ENCODE data around the gene ASB11. TPM values are rescaled to one million over a fixed set of nuclear protein-coding genes. Genes with fewer than 3 reads are reported as not detected.

The ASB11 gene
- polyA plus RNA-seq, 1 donor from 2014 or later, result not detected

- no peaks in the 10 kb centered on the region for H3K9me3 ChIP-seq (ENCODE audit: low read length)
- H3K27me3 ChIP-seq (ENCODE audit: insufficient read depth, low read depth, low read length), result no peaks in the 10 kb centered on the region
- TF ChIP-seq CTCF (IDR thresholded peaks at IDR 0.05; ENCODE audit: poor library complexity, severe bottlenecking) (no peak), RAD21 (conservative IDR thresholded peaks at IDR 0.05) (no peak), EP300 (conservative IDR thresholded peaks at IDR 0.05; ENCODE audit: poor library complexity, severe bottlenecking) (no peak), MXI1 (conservative IDR thresholded peaks at IDR 0.05; ENCODE audit: poor library complexity, severe bottlenecking) (no peak), EZH2 (IDR thresholded peaks at IDR 0.05; ENCODE audit: borderline replicate concordance, insufficient read depth, low read length, poor library complexity, severe bottlenecking) (no peak), SMC3 (conservative IDR thresholded peaks at IDR 0.05; ENCODE audit: poor library complexity) (no peak), REST (IDR thresholded peaks at IDR 0.05; ENCODE audit: borderline replicate concordance) (no peak), POLR2AphosphoS5 (IDR thresholded peaks at IDR 0.05) (no peak), TAF1 (IDR thresholded peaks at IDR 0.05; ENCODE audit: low read depth) (no peak)
- no peaks in the 10 kb centered on the region for H3K79me2 ChIP-seq (replicated peaks; ENCODE audit: insufficient read depth, low read length)
- H4K20me1 ChIP-seq (ENCODE audit: insufficient read depth), result no peaks in the 10 kb centered on the region
- no peaks in the 10 kb centered on the region for H3F3A ChIP-seq (ENCODE audit: insufficient read depth, low read length, poor library complexity, severe bottlenecking)
- no peaks in the 10 kb centered on the region for H3K36me3 ChIP-seq (ENCODE audit: insufficient read depth, low read length)
- no peak overlapping the region for H3K9ac ChIP-seq (ENCODE audit: low read length)
- H3K4me3 ChIP-seq (ENCODE audit: low read length), result no peak overlapping the region
- H3K4me2 ChIP-seq (ENCODE audit: low read length), result no peak overlapping the region
- H3K27ac ChIP-seq (ENCODE audit: low read length), result no peak overlapping the region
- H3K9me2 ChIP-seq (ENCODE audit: insufficient read depth, low read length), result no peaks in the 10 kb centered on the region
- H2AFZ ChIP-seq (ENCODE audit: low read depth, low read length), result no peak overlapping the region
These were observed 22.0 kb downstream of the ASB11 start for GRCh38 chrX:15293451-15293850.

- H3K36me3 ChIP-seq (ENCODE audit: insufficient read depth, low read length), result no peaks in the 10 kb centered on the region
- TF ChIP-seq POLR2AphosphoS5 (IDR thresholded peaks at IDR 0.05), result no peak
- TF ChIP-seq SMC3 (conservative IDR thresholded peaks at IDR 0.05; ENCODE audit: poor library complexity), result no peak
- TF ChIP-seq RAD21 (conservative IDR thresholded peaks at IDR 0.05), result no peak
- TF ChIP-seq EZH2 (IDR thresholded peaks at IDR 0.05; ENCODE audit: borderline replicate concordance, insufficient read depth, low read length, poor library complexity, severe bottlenecking), result no peak
- TF ChIP-seq REST (IDR thresholded peaks at IDR 0.05; ENCODE audit: borderline replicate concordance), result no peak
- TF ChIP-seq EP300 (conservative IDR thresholded peaks at IDR 0.05; ENCODE audit: poor library complexity, severe bottlenecking), result no peak
- no peak for TF ChIP-seq TAF1 (IDR thresholded peaks at IDR 0.05; ENCODE audit: low read depth)
- TF ChIP-seq MXI1 (conservative IDR thresholded peaks at IDR 0.05; ENCODE audit: poor library complexity, severe bottlenecking), result no peak
- no peak for TF ChIP-seq CTCF (IDR thresholded peaks at IDR 0.05; ENCODE audit: poor library complexity, severe bottlenecking)
- no peak overlapping the region for H3K27ac ChIP-seq (ENCODE audit: low read length)
- no peaks in the 10 kb centered on the region for H4K20me1 ChIP-seq (ENCODE audit: insufficient read depth)
- H3K4me2 ChIP-seq (ENCODE audit: low read length), result no peak overlapping the region
- no peak overlapping the region for H2AFZ ChIP-seq (ENCODE audit: low read depth, low read length)
- H3F3A ChIP-seq (ENCODE audit: insufficient read depth, low read length, poor library complexity, severe bottlenecking), result no peaks in the 10 kb centered on the region
- no peak overlapping the region for H3K9ac ChIP-seq (ENCODE audit: low read length)
- no peaks in the 10 kb centered on the region for H3K27me3 ChIP-seq (ENCODE audit: insufficient read depth, low read depth, low read length)
- H3K9me3 ChIP-seq (ENCODE audit: low read length), result no peaks in the 10 kb centered on the region
- no peaks in the 10 kb centered on the region for H3K79me2 ChIP-seq (replicated peaks; ENCODE audit: insufficient read depth, low read length)
- no peaks in the 10 kb centered on the region for H3K9me2 ChIP-seq (ENCODE audit: insufficient read depth, low read length)
- H3K4me3 ChIP-seq (ENCODE audit: low read length), result no peak overlapping the region
These were observed 22.6 kb downstream of the ASB11 start for GRCh38 chrX:15292861-15293260.
